PC-3 (cell line): Measurements from ENCODE around the gene PRR14. TPM values are rescaled to one million over a fixed set of nuclear protein-coding genes. Genes with fewer than 3 reads are reported as not detected.

ENCODE experiments used
- ATAC-seq: fragments of 200-7000 bp; cut with Tn5 transposase; 2 replicates; pipeline ENCODE4 v1.9.1; 2020; ENCODE audit warnings: mild to moderate bottlenecking, moderate library complexity
- BruUV-seq: library from RNA; stranded (reverse); fragments of 400-500 nt; replicated peaks from 2 replicates; lab custom pipeline; 2021; lab: Mats Ljungman, UMichigan
- CTCF ChIA-PET: fragments of 300-600 bp; sonication (Branson Sonifier 250); formaldehyde crosslinking; loops from one replicate; lab custom pipeline; 2022; ENCODE audit warnings: antibody characterized with exemption; lab: Charles Lee
- POLR2A ChIA-PET: fragments of 300-600 bp; sonication (Branson Sonifier 250); formaldehyde crosslinking; loops from one replicate; lab custom pipeline; 2022; ENCODE audit warnings: antibody characterized with exemption; ENCODE audit not compliant: unreplicated experiment; lab: Charles Lee
- DNase-seq: peaks from one replicate; pipeline ENCODE4 v3.0.0-alpha.2; 2015
- H2AFZ ChIP-seq: fragments of 300-600 bp; sonication (generic); 2 replicates; pipeline ENCODE4 v1.6.0; 2016; ENCODE audit warnings: antibody characterized with exemption, low read length
- H3F3A ChIP-seq: fragments of 300-600 bp; sonication (generic); one replicate; pipeline ENCODE4 v1.6.0; 2017; ENCODE audit warnings: antibody characterized with exemption, low read length, control low read depth, mild to moderate bottlenecking; ENCODE audit not compliant: unreplicated experiment
- H3K27ac ChIP-seq: fragments of 300-600 bp; sonication (generic); 2 replicates; pipeline ENCODE4 v1.5.1; 2016; ENCODE audit warnings: mild to moderate bottlenecking, low read length
- H3K27me3 ChIP-seq: fragments of 300-600 bp; sonication (generic); 2 replicates; pipeline ENCODE4 v1.6.1; 2016; ENCODE audit warnings: low read length, mixed read lengths
- H3K36me3 ChIP-seq: fragments of 300-600 bp; sonication (generic); 2 replicates; pipeline ENCODE4 v1.6.1; 2016; ENCODE audit warnings: low read depth, mixed run types, low read length, mixed read lengths
- H3K4me1 ChIP-seq: fragments of 300-600 bp; sonication (generic); 2 replicates; pipeline ENCODE4 v1.5.1; 2016; ENCODE audit warnings: low read length; ENCODE audit not compliant: insufficient read depth
- H3K4me2 ChIP-seq: fragments of 300-600 bp; sonication (generic); 2 replicates; pipeline ENCODE4 v1.6.0; 2016; ENCODE audit warnings: low read length
- H3K4me3 ChIP-seq: fragments of 300-600 bp; sonication (generic); 2 replicates; pipeline ENCODE4 v1.5.1; 2016; ENCODE audit warnings: mild to moderate bottlenecking, low read length, mixed read lengths
- H3K79me2 ChIP-seq: fragments of 300-600 bp; sonication (generic); 2 replicates; pipeline ENCODE4 v1.6.1; 2017; ENCODE audit warnings: low read length, mixed read lengths
- H3K9ac ChIP-seq: fragments of 300-600 bp; sonication (generic); 2 replicates; pipeline ENCODE4 v1.6.0; 2016; ENCODE audit warnings: mild to moderate bottlenecking, low read length
- H3K9me2 ChIP-seq: fragments of 300-600 bp; sonication (generic); replicated peaks from 2 replicates; pipeline ENCODE4 v1.6.1; 2016; ENCODE audit warnings: mixed run types, low read length, mixed read lengths
- H3K9me3 ChIP-seq: fragments of 300-600 bp; sonication (generic); 2 replicates; pipeline ENCODE4 v1.6.1; 2016; ENCODE audit warnings: low read length, mixed read lengths
- H4K20me1 ChIP-seq: fragments of 300-600 bp; sonication (generic); 2 replicates; pipeline ENCODE4 v1.6.1; 2016; ENCODE audit warnings: low read length, mixed read lengths
- CTCF ChIP-seq: fragments of 300-600 bp; sonication (generic); conservative IDR thresholded peaks from 2 replicates; pipeline ENCODE4 v1.5.1; 2017; ENCODE audit warnings: antibody characterized with exemption, low read depth, mild to moderate bottlenecking, low read length
- EZH2 ChIP-seq: fragments of 300-600 bp; sonication (generic); IDR thresholded peaks from one replicate; pipeline ENCODE4 v1.6.1; 2017; ENCODE audit warnings: antibody characterized with exemption, mild to moderate bottlenecking, low read length; ENCODE audit not compliant: unreplicated experiment
- EZH2phosphoT487 ChIP-seq: fragments of 300-600 bp; sonication (generic); IDR thresholded peaks from 2 replicates; pipeline ENCODE4 v1.6.1; 2018; ENCODE audit warnings: mild to moderate bottlenecking, antibody characterized with exemption, low read length, borderline replicate concordance
- intact Hi-C: fragments of 100-400 bp; cut with micrococcal nuclease; formaldehyde crosslinking; loops from 2 replicates; pipeline ENCODE4 v1.9.0; 2023
- total RNA-seq: library from RNA; depleted of rRNA; stranded (reverse); fragments of >200 nt; gene quantifications from 2 replicates; pipeline ENCODE4 v1.2.3, GENCODE V29; 2014

PRR14 gene
- total RNA-seq, 1 experiment from 2014 or later = 9.6 TPM

- Histone ChIP-seq H2AFZ (no peak overlapping the region), H3K4me2 (no peak overlapping the region), H3K79me2 (no peaks in the 10 kb centered on the region), H3K9ac (no peak overlapping the region), H4K20me1 (no peaks in the 10 kb centered on the region), H3K27ac (no peak overlapping the region), H3K9me3 (no peaks in the 10 kb centered on the region), H3K4me3 (no peak overlapping the region), H3F3A (no peaks in the 10 kb centered on the region), H3K9me2 (no peaks in the 10 kb centered on the region), H3K27me3 (no peaks in the 10 kb centered on the region), H3K36me3 (no peaks in the 10 kb centered on the region; the same call in 1 of the 2 replicates), H3K4me1 (peaks cover 15% of the 10 kb centered on the region)
- DNase-seq = no peak
- BruUV-seq = no TSS peak
- intact Hi-C loops = no loop called here
- no peak for TF ChIP-seq CTCF
- no peak for TF ChIP-seq EZH2
- no peak for TF ChIP-seq EZH2phosphoT487
- POLR2A ChIA-PET = no interaction called here
- no peak for ATAC-seq
- CTCF ChIA-PET = no interaction called here
These were observed 31.6 kb upstream of the PRR14 start for GRCh38 chr16:30619202-30619601.

- H3K79me2 ChIP-seq = no peaks in the 10 kb centered on the region
- H3K9me2 ChIP-seq = no peaks in the 10 kb centered on the region
- H2AFZ ChIP-seq = no peak overlapping the region
- H3K9me3 ChIP-seq = no peaks in the 10 kb centered on the region
- no peaks in the 10 kb centered on the region; the same call in 1 of the 2 replicates for H3K36me3 ChIP-seq
- intact Hi-C loops = no loop called here
- no peak for ATAC-seq
- DNase-seq = no peak
- no peaks in the 10 kb centered on the region for H3K27me3 ChIP-seq
- CTCF ChIA-PET = no interaction called here
- H3K4me2 ChIP-seq = no peak overlapping the region
- no TSS peak for BruUV-seq
- H3K9ac ChIP-seq = no peak overlapping the region
- H3K4me1 ChIP-seq = peaks cover 15% of the 10 kb centered on the region
- TF ChIP-seq EZH2phosphoT487 (no peak), EZH2 (no peak), CTCF (no peak)
- H4K20me1 ChIP-seq = no peaks in the 10 kb centered on the region
- no peaks in the 10 kb centered on the region for H3F3A ChIP-seq
- POLR2A ChIA-PET = no interaction called here
- H3K4me3 ChIP-seq = no peak overlapping the region
- no peak overlapping the region for H3K27ac ChIP-seq
These were observed 31.1 kb upstream of the PRR14 start for GRCh38 chr16:30619638-30620037.

- no peaks in the 10 kb centered on the region for H3F3A ChIP-seq
- DNase-seq (no peak), ATAC-seq (no peak)
- H3K79me2 ChIP-seq = no peaks in the 10 kb centered on the region
- intact Hi-C loops = no loop called here
- no peak for TF ChIP-seq EZH2phosphoT487
- no peak for TF ChIP-seq CTCF
- TF ChIP-seq EZH2 = no peak
- H3K9ac ChIP-seq = no peak overlapping the region
- H2AFZ ChIP-seq = no peak overlapping the region
- H3K9me3 ChIP-seq = no peaks in the 10 kb centered on the region
- ChIA-PET POLR2A (no interaction called here), CTCF (no interaction called here)
- H3K9me2 ChIP-seq = no peaks in the 10 kb centered on the region
- H3K4me1 ChIP-seq = peaks cover 15% of the 10 kb centered on the region
- H3K4me2 ChIP-seq = no peak overlapping the region
- no peaks in the 10 kb centered on the region; the same call in 1 of the 2 replicates for H3K36me3 ChIP-seq
- no peak overlapping the region for H3K27ac ChIP-seq
- no peaks in the 10 kb centered on the region for H4K20me1 ChIP-seq
- H3K4me3 ChIP-seq = no peak overlapping the region
- no peaks in the 10 kb centered on the region for H3K27me3 ChIP-seq
- no TSS peak for BruUV-seq
These were observed 30.6 kb upstream of the PRR14 start for GRCh38 chr16:30620169-30620568.
